Stomach (tissue), 4 donors: ENCODE data around the gene MUC6.

Experiments used
- EP300 ChIP-seq: sonication (generic); formaldehyde crosslinking; IDR thresholded peaks from one replicate; pipeline ENCODE4 v1.6.1; 2017; ENCODE audit warnings: antibody characterized with exemption
- POLR2A ChIP-seq, 4 donors: fragments of 450-650 bp; IDR thresholded peaks; one replicate each; pipeline ENCODE4 v1.6.1; 2016; ENCODE audit warnings: antibody characterized with exemption in 4 of 4, control low read depth in 2 of 4, mild to moderate bottlenecking in 1 of 4, moderate library complexity in 1 of 4
- POLR2AphosphoS5 ChIP-seq, 3 donors: sonication (generic); formaldehyde crosslinking; IDR thresholded peaks; one replicate each; pipeline ENCODE4 v1.6.1; 2016; ENCODE audit warnings: antibody characterized with exemption in 3 of 3
- TF ChIP-seq, protein P1 (sequence below), 7 experiments: fragments of 450-650 bp in 4 of 7; fragments of 200-600 bp in 3 of 7; sonication (generic) in 3 of 7; IDR thresholded peaks; one replicate each; pipeline ENCODE4 v1.5.1; 2016 to 2019; ENCODE audit warnings: antibody characterized with exemption in 7 of 7, control low read depth in 2 of 7, mild to moderate bottlenecking in 1 of 7

DNA sequence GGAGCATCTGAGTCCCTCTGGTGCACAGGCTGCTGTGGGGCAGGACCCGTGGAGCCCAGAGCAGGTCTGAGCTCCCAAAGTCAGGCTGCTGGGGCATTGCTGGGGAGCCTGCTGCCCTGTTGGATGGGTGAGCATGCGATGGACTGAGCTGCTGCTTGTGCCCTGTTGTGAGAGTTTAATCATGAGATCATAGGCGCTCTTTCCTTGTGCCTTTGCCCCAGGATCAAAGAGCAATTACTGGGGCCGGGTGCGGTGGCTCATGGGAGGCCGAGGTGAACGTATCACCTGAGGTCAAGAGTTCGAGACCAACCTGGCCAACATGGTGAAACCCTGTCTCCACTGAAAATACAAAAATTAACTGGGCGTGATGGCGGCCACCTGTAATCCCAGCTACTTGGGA lies 37.5 kb downstream of the MUC6 start:
- no peak for TF ChIP-seq EP300
- TF ChIP-seq, protein P1, sequence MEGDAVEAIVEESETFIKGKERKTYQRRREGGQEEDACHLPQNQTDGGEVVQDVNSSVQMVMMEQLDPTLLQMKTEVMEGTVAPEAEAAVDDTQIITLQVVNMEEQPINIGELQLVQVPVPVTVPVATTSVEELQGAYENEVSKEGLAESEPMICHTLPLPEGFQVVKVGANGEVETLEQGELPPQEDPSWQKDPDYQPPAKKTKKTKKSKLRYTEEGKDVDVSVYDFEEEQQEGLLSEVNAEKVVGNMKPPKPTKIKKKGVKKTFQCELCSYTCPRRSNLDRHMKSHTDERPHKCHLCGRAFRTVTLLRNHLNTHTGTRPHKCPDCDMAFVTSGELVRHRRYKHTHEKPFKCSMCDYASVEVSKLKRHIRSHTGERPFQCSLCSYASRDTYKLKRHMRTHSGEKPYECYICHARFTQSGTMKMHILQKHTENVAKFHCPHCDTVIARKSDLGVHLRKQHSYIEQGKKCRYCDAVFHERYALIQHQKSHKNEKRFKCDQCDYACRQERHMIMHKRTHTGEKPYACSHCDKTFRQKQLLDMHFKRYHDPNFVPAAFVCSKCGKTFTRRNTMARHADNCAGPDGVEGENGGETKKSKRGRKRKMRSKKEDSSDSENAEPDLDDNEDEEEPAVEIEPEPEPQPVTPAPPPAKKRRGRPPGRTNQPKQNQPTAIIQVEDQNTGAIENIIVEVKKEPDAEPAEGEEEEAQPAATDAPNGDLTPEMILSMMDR (IDR thresholded peaks at IDR 0.05) = no peak
- no peak for TF ChIP-seq POLR2A (IDR thresholded peaks at IDR 0.05)
- no peak for TF ChIP-seq POLR2AphosphoS5 (IDR thresholded peaks at IDR 0.05)
